Activated CD8-positive, alpha-beta memory T cell treated with anti-CD3 and anti-CD28 coated beads for 1 hour (primary cell): ENCODE data around the gene CLDN20.

Source experiments
- DNase-seq, 2 donors: peaks; one replicate each; pipeline ENCODE4 v3.0.0-alpha.2; 2020; ENCODE audit warnings: low read depth in 1 of 2; ENCODE audit errors: extremely low read depth in 1 of 2

Gene CLDN20

GRCh38 chr6:155244434-155244833, 19.4 kb upstream of the CLDN20 start:
- no peak for DNase-seq

- no peak for DNase-seq
These were observed 18.6 kb upstream of the CLDN20 start for GRCh38 chr6:155245193-155245592.

GRCh38 chr6:155245831-155246230, 18.0 kb upstream of the CLDN20 start:
- DNase-seq, result no peak

DNA sequence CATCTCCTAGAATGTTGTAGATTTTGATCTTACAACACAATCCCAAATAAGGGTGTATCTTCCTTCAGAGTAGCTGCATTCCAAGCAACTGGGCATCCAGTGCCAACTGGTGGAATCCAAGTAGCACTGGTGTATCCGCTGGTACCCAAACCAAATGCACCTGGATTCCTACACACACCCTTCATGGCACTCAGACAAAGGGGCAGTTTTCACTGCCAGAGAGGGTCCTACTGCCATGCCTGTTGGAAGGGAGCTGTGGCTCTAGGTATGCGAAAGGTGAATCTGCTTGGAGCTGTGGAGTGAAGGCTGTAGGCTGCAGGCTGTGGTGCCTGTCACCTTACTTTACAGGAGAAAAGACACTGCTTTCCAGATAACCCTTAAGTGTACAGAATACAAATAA, 17.0 kb upstream of the CLDN20 start:
- DNase-seq, result no peak

GRCh38 chr6:155247618-155248007, 16.2 kb upstream of the CLDN20 start:
- DNase-seq, result no peak

DNA sequence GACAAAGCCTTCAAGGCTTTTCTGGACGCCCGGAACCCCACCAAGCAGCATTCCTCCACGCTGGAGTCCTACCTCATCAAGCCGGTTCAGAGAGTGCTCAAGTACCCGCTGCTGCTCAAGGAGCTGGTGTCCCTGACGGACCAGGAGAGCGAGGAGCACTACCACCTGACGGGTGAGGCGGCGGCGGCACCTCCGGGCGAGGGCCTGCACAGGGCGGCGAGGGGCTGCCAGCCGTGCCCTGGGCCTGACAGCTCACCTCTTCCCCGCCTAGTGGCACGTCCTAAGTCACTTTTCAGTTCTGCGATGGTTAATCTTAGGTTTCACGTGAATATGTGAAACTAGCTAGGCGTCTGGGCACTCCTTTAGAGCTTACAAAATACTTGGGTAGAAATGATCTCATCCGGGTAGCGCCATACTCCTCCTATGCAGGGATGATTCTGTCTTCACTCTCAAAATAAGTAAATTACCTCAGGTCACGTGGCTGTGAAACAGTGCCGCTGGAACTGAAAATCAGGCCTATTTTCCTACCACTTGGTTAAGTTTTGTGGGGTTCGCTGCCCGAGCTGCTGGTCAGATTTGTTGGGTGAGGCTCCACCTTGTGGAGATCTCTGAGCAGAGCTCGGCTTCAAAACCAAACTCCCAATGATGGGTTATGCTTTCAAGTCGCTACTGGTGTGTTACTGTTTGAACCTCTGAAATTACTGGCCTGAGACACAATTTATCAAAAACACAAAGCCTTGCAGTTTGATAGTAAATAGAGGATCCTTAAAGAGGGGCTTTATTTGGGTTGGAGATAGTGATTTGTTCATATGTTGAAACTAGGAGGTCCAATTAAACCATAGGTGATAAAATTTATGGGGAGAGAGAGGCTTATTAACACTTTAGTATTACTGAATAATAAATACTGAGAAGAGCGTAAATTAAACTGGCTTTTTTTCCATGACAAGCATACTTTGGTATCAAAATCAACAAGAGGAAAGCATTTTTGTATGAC, 15.5 kb upstream of the CLDN20 start:
- DNase-seq, result no peak

GRCh38 chr6:155250701-155251381, 13.0 kb upstream of the CLDN20 start:
- DNase-seq, result no peak

GRCh38 chr6:155252581-155252980, 11.2 kb upstream of the CLDN20 start:
- DNase-seq, result no peak

DNA sequence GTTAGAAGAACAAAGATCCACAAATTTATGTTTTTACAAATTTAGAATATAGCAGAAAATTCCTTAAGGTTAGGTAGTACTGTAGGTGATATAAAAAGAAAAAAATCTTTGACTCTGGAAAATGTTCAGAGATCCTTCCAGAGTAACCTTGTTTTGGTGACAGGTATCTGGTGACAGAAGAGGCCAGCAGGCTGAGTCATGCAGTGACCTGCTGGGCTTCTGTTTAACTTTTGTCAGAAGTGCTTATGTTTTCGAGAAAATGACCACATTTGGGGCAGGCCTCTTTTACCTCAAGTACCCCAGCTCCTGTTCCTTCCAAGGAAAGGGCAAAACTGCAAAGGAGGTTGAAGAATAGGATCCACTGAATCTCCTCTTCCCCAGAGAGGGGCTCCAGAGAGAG, 10.5 kb upstream of the CLDN20 start:
- no peak for DNase-seq

GRCh38 chr6:155254139-155254538, 9.7 kb upstream of the CLDN20 start:
- DNase-seq, result no peak

- DNase-seq, result no peak
These were observed 7.6 kb upstream of the CLDN20 start for GRCh38 chr6:155256122-155256795.

DNA sequence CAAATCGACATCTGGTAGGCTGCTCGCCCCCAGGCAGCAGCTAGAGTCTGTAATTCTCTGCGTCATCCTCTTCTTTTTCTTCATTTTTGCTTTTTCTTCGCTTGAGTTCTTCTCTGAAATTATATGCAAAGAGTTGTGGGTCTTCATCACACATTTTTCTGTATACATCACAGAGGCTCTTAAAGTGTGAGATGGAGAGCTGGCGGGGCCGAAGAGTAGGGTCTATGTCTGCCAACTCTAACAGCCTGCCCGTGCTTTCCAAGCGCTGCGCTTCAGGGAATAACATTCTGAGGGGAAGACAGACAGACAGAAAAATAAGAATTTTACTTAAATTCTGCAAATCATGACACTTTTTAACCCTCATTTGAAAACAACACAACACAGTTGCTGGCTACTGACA, 6.0 kb upstream of the CLDN20 start:
- no peak for DNase-seq

DNA sequence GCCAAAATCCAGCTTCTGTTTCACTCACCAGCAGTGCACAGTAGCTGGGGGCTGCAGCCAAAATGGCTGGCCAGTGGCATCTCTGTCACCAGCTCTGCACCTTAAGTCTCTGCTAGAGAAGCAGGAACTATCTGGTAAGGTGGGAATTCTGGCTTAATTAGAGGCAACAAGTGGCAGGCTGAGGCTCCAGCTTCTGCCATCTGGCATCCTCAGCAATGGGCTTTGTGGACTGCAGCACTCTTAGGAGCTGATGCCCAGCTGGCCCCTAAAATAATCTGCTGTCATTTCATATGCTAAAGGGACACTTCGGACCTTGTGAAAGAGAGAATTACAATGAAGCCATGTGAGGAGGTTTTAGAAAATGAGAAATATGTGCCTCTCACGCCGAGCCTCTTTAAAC, 4.6 kb upstream of the CLDN20 start:
- DNase-seq, result no peak

GRCh38 chr6:155259897-155260296, 3.9 kb upstream of the CLDN20 start:
- no peak for DNase-seq

GRCh38 chr6:155260686-155261085, 3.1 kb upstream of the CLDN20 start:
- no peak for DNase-seq

DNA sequence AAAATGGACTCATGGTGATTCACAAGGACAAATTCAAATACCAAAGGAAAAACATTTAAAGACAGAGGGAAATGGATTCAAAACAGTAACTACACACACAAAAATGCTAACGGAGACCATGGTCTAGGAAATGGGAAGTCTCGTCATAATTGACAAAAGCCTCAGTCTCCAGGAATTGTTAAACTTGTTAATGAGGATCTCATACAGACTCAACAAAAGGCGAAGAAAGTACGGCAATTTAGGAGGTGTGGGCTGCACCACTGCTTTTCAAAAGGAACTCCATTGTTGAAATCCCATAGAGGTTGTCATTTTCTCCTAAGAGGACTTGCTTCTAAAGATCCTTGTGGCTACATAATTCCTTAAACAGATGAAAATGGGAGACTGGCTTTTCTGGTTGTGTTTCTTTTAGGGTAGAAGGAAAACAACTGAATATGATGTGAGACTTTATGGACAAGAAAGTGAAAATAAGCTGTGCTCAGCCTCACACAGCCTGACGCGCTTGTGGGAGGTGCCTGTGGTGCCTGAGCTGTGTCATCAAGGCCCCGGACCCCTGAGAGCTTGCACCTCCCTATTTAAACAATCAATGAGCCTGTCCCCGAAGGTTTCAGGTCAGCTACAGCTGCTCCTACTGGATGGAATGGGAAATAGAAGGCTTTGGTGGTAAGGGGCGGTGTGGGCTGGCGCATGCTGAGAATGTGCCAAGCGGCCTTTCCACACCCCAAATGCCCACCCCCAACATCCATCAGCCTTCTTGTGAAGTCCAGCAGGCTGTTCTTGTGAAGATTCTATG, 2.5 kb upstream of the CLDN20 start:
- no peak for DNase-seq

DNA sequence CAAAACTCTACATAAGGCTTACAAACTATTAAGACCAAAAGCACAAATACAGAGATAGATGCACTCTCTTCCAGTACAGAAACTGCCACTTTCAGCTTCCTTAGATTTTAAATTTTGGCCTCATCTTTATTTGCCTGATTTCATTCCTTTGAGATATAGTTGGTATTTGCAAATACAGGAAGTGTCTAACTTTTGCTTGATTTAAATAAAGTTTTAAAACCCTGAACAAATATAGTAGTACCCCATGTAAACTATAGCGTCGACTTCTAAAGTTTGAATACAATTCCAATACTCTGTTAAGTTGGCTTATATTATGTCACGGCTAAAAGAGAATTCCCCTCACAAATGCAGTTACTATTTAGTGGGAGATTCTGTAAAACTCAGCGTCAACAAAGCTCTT, 1.2 kb upstream of the CLDN20 start:
- no peak for DNase-seq

GRCh38 chr6:155264693-155265320, 994 bp downstream of the CLDN20 start:
- DNase-seq, result no peak

- no peak for DNase-seq
These were observed 2.2 kb downstream of the CLDN20 start for GRCh38 chr6:155265843-155266535.

GRCh38 chr6:155267411-155267810, 3.6 kb downstream of the CLDN20 start:
- DNase-seq, result no peak
